GM19397 (cell line): ENCODE data around the gene RNF26.

Experiments used
- ATAC-seq: cut with Tn5 transposase; IDR thresholded peaks from one replicate; pipeline ENCODE4 v1.9.1; 2021; ENCODE audit warnings: mild to moderate bottlenecking, moderate library complexity; ENCODE audit not compliant: unreplicated experiment

RNF26 gene

GRCh38 chr11:119347940-119348605 lies 13.7 kb downstream of the RNF26 start:
- ATAC-seq, result no peak

DNA sequence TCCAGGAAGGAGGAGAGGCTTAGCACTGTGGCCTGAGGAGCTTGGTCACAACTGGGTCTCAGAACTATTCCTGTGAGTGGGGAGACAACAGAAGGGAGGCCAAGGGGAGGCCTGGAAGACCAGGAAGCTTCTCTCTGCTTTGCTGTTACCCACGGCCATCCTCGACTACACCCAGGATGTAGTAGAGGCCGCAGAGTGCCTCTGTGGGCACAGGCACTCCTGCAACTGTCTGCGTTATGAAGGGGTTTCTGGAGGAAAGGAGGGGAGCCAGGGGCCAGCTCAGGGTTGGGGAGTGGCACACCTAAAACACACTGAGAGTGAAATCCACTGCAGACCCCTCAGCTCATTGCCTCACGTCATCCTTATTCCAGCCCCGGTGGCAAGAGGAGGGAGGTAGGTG lies 16.0 kb downstream of the RNF26 start:
- no peak for ATAC-seq

- ATAC-seq, result no peak
Observed at GRCh38 chr11:119351232-119351631, 16.9 kb downstream of the RNF26 start.

DNA sequence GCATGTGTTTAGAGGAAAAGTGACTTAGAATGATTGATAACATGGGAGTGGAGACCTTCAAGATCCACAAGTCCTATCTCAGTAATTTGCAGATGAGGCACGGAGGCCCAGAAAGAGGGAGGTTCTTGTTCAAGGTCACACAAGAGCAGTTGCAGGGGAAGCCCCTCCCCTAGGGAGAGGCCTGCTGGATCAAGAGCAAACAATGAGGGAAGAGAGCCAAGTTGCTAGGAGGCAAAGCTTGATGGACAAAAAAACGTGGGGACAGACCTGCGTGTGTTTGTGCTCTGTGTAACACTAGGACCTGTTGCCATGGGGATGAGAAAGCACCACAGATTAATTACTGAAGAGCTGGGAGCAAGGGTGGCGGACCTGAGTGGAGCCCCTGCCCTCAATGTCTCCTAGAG lies 18.5 kb downstream of the RNF26 start:
- ATAC-seq, result no peak

DNA sequence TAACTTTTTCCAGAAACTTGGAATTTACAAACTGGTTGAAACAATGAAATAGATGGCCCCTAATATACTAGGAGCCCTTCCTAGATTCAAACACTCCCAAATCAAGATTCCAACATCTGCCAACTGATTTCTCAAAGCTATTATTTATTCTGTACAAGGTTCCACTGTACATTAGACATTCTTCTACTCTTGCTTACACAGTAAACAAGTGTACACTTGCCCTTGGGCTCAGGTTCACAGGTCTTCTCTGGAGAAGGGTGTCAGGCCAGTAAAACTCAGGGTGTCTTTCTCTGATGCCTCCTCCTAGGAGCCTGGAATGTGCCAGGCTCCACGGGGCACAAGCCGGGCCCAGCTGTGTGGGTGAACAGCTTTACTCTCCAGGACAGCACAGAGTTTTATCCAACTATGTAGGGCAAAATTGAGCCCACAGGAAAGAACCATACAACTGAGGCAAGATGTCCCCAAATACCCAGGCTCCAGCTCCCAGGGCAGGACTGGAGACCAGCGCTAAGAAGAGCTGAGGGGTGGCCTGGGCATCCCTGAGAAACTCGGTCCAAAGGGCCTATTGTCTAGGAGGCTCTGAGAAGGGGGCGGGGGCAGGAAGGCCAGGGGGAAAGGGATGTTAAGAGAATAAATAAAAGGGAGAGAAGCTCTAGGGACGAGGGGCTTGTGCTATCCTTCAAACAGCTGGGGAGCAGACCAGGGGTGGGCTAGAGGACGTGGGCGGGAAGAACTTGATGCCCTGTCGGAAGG lies 20.9 kb downstream of the RNF26 start:
- no peak for ATAC-seq

DNA sequence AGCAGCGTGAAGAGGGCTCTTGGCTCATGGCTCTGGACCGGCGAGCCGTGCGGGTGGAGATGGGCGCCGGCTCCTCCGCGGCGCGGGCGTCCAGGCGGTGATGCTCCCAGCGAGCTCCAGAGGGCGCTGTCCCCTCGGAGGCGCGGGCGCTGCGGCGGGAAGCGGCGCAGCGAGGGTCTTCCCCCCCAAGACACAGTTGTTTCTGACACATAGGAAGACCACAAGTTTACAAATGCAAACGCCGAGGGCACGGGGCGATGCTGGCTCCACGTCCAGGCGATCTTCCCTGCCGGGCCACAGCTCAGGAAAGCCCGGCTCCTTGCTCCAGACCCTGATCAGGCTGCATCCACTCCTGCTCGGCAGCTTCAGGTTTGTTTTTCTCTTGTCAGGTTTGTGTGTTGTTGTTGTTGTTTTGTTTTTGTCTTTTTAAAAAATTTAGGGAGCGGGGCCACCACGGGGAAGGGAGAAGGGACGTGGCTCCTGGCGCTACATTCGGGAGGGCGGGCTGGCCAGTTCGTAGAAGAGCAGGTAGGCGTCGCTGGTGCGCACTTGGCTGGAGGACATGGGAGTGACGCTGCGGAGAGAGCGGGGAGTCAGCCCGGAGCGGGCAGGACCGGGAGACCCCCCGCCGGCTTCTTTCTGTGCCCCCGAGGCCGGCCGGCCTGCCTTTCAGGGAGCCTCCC lies 22.2 kb downstream of the RNF26 start:
- peak; percentile 66 for ATAC-seq

DNA sequence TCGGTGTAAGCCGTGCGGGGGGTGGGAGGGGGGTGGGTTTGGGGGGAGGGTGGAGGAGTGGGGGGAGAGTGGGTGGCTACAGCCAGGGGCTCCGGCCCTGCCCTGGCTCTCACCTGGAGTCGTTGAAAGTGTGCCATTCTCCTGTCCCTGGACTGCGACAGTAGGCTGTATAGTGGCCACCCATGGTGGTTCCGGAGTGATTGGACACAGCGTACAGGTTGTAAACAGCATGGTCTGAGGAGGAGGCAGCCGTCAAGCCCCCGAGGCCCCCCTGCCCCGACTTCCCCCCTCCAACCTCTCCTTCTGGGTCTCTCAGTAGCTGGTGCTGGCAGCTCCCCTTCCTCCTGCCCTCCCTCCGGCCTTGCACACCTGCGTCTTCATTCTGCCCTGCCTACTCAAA lies 22.7 kb downstream of the RNF26 start:
- no peak for ATAC-seq

DNA sequence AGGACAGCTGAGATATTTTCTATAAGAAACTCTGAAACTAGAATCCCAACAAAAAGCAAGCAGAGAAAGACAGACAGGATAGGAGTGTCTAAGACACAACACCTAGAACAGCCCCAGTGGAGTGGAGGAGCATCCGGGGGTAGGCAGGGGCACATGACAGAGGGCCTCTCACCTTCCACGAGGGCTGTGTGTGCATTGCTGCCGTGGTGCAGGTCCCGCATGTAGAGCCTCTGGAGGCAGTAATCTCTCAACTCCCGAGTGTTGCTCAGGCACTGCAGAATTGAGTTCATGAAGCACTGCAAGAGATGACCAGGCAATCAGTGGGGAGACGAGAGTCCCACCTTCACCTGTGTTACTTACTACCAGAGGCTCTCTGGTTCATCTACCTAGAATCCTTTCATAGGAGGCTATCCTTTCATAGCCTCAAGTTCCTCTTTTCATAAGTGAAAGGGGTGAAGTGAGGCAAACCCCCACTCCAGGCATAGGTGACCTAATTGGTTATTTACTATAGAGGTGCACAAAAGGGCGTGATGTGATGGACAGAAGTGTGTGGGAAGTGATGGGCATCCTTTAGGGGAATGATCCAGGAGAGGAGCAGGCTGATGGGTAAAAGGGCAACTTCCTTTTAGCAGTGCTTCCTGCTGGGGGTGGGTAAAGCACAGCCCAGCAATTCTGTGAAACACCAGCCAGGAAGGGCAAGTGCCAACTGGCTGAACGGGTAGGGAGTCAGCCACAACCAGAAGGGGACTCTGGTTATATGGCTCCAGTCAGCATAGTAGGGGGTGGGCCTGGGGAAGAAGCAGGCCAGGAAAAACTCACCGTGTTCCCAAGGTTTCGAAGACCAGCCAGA lies 25.3 kb downstream of the RNF26 start:
- no peak for ATAC-seq

GRCh38 chr11:119361056-119361787 lies 26.9 kb downstream of the RNF26 start:
- no peak for ATAC-seq

DNA sequence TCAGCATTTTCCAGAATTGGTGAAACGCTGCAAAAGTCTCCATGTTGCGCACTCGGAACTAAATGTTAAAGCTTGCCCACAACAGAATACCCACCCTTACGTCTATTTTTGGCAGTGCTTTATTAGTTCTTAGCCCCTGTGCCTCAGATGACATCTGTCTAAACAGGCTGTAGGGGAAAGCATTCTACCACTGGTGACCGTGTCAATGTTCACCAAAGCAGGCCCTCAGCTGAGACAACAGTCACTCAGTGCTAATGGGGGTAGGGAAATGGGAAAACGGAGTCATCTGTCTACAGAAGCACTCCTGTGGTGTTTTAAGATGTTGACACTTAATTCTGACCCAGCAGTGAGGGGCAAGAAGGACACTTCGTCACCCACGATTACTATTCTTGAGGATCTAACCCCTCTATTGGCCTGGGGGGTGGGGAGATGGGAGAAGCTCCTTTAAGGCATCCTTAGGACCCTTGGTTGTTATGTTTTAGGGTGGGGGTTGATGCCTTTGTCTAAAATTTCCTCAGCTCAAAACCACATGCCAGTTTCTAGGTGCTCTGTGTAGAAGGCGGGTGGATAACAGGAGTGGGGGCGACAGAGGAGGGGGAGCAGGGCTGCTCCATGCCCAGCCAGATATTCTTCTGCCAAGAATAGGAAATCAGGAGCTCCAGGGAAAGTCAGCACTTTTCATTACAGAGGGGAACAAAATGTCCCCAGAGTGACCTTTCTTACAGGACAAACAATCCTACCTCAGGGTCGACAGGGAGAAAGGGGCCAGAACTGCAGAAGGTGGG lies 27.8 kb downstream of the RNF26 start:
- ATAC-seq, result no peak

GRCh38 chr11:119362741-119363080 lies 28.4 kb downstream of the RNF26 start:
- no peak for ATAC-seq

DNA sequence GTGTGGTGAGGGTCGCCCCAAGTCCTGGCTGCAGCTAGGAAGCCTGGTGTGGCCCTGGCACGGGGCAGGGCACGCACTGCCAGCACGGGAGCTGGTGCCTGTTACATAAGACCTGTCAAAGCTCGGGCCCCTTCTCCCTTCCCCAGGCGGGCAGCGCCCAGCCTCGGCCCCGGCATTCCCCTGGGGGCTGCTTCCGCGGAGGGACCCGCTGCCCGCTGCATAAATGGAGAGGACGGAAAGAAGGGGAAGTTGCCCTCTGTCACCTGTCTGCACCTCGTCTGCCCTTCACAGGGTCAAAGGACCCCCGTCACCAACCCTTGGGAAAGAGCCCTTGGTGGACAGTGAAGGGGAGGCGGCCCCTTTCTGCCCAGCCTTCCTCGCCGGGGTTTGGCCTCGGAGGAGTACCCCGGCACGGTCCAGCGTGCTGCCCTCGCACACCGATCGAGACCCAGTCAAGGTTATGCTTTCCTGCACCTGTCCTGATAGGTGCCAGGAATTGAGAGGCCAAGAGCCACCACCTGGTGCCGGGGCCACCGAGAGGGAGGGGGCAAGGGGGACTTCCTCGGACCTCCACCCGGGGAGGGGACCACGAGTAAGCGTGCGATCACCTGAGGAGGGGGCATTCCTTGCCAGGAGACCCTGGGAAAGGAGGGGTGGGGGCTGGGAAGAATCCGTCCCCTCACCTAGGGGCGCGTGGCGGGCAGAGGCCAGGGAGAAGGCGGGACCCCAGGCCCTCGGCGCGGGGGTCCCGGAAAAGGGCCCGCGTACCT lies 28.9 kb downstream of the RNF26 start:
- ATAC-seq, result no peak

DNA sequence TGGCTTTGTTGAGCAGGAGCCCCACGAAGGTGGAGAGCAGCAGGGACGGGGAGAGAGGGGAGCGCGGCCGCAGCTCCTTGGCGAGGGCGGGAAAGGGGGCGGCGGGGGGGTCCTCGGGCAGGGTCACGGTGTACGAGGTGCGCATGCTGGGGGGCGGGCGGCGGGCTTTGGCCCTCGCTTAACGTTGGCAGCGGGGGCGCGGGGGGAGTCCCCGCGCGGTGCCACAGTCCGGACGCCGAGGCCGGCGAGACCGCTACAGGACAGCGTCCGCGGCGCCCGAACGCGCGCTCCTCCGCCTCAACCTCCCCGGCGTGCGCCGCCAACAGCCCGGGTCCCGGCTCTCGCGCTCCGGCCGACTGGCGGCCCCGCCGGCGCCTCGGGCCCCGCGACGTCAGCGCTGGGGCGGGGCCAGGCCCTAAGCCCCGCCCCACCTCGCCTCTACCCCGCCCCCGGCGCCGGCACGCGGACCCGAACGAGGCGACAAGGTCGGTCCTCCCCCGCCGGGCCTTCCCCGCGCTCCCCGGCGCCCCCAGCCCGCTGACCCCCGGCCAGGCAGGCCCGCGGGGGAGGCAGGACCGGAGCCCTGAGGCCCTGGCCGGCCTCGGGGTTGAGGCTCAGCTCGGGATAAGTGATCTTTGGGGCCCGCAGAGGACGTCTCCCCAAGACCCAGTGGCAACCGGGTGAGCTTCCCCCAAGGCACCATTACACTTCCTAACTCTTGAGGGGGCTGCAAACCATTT lies 29.7 kb downstream of the RNF26 start:
- ATAC-seq, result no peak

DNA sequence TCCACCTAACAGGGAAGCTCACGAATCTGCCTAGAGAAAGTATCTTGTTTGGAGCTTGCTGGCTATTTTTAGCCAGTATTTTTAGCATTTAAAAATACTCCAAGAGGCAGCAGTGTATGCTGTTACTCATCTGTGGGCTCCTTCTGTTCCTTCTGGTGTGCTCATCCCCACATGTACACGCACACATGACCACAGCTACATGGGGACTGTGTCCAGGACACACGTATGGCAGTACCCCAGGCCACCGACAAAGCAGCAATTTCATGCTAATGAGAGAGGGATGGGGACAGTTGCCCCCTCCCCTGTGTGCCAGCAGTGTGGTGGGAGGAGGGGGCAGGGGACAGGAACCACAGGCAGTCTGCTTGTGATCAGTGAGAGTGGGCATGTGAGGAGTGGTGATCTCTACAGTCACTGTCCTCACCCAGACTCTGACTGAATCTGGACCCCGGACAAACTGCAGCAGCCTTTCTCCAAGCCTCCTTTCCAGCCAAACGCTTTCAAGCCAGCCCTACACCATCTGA lies 30.8 kb downstream of the RNF26 start:
- ATAC-seq, result no peak

- no peak for ATAC-seq
Observed at GRCh38 chr11:119366690-119367620, 32.6 kb downstream of the RNF26 start.

GRCh38 chr11:119367661-119368120 lies 33.4 kb downstream of the RNF26 start:
- no peak for ATAC-seq
